Transverse colon (tissue), 4 donors: Measurements from ENCODE around the gene TMED7.

Experiments used
- CTCF ChIP-seq, 5 experiments: fragments of 200-600 bp in 3 of 5; fragments of 450-650 bp in 2 of 5; sonication (generic) in 3 of 5; IDR thresholded peaks; 1 replicate in 2 of 5; 2 replicates in 3 of 5; pipeline ENCODE4 v1.5.1; 2016 to 2017; ENCODE audit warnings: antibody characterized with exemption in 5 of 5, inconsistent platforms in 3 of 5, mild to moderate bottlenecking in 2 of 5, moderate library complexity in 1 of 5
- EP300 ChIP-seq: sonication (generic); formaldehyde crosslinking; IDR thresholded peaks from one replicate; pipeline ENCODE4 v1.6.1; 2017; ENCODE audit warnings: antibody characterized with exemption, low read depth
- POLR2AphosphoS5 ChIP-seq, 3 donors: sonication (generic); formaldehyde crosslinking; IDR thresholded peaks; one replicate each; pipeline ENCODE4 v1.6.1; 2016; ENCODE audit warnings: antibody characterized with exemption in 3 of 3

DNA sequence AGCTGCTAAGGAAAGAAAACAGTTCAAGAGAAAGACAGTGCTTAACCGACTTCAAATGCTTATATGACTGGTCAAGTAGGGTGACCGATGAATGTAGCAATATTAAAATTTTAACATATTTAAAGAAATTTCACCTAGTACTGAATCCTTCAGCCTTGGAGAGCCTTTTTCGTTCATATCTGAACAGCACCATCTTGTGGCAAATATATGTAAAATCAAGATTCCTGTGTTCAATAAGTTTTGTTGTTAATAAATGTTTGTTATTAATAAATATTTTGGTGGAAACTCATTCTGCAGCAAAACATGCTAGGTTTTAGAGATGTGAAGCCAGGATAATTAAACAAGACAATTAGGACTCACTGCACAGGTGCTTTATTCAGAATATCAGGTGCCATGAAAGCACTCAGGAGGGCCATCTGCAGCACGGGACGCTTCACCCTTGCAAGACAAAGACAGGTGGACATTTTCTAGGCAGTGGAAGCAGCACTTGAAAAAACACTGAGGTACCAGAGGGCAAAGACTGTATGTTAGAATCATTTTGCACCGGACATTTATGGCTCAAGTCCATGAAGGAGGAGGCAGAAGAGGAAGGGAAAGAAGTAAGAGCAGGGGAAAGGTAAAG is 39.2 kb downstream of the TMED7 start:
- TF ChIP-seq CTCF (IDR thresholded peaks at IDR 0.05) (peak; percentile 50 to 63 (median 60)), POLR2AphosphoS5 (IDR thresholded peaks at IDR 0.05) (no peak), EP300 (no peak)
